Bronchial epithelial cell (primary cell): ENCODE data around the gene MAN1C1. TPM values are rescaled to one million over a fixed set of nuclear protein-coding genes. Genes with fewer than 3 reads are reported as not detected.

Source experiments
- DNase-seq: peaks from one replicate; pipeline ENCODE4 v3.0.0-alpha.2; 2010; ENCODE audit warnings: low read depth
- FAIRE-seq: peaks from 2 replicates; lab custom pipeline; 2011; peaks lifted over from hg19 to GRCh38; lab: Jason Lieb, UNC
- H3K27me3 ChIP-seq: 2 replicates; pipeline ENCODE4 v1.5.1; 2011; ENCODE audit warnings: low read length; ENCODE audit not compliant: control insufficient read depth, insufficient read depth
- H3K36me3 ChIP-seq: 2 replicates; pipeline ENCODE4 v1.5.1; 2011; ENCODE audit warnings: low read length; ENCODE audit not compliant: control insufficient read depth, insufficient read depth
- H3K4me3 ChIP-seq: 2 replicates; pipeline ENCODE4 v1.5.1; 2011; ENCODE audit warnings: mild to moderate bottlenecking, low read depth, low read length, control low read depth
- CTCF ChIP-seq: IDR thresholded peaks from 2 replicates; pipeline ENCODE4 v1.5.1; 2011; ENCODE audit warnings: mild to moderate bottlenecking, moderate library complexity, low read length, control low read depth, inconsistent platforms; ENCODE audit not compliant: insufficient read depth, severe bottlenecking
- total RNA-seq: library from RNA; depleted of rRNA; stranded (reverse); fragments of >200 nt; gene quantifications from 2 replicates; pipeline ENCODE4 v1.2.1, GENCODE V29; 2014

The MAN1C1 gene
- total RNA-seq, 1 donor from 2014 or later, result under 0.01 TPM

- no peaks in the 10 kb centered on the region for H3K27me3 ChIP-seq
- FAIRE-seq (no peak), DNase-seq (no peak)
- H3K36me3 ChIP-seq, result no peaks in the 10 kb centered on the region
- no peak for TF ChIP-seq CTCF
- H3K4me3 ChIP-seq, result no peak overlapping the region
Measured at GRCh38 chr1:25714372-25714931, 97.9 kb downstream of the MAN1C1 start.

- no peak for TF ChIP-seq CTCF
Measured at GRCh38 chr1:25715888-25716287, 99.3 kb downstream of the MAN1C1 start.

GRCh38 chr1:25716320-25716719, 99.7 kb downstream of the MAN1C1 start:
- no peaks in the 10 kb centered on the region for H3K27me3 ChIP-seq
- H3K36me3 ChIP-seq, result no peaks in the 10 kb centered on the region
- no peak overlapping the region for H3K4me3 ChIP-seq
- TF ChIP-seq CTCF, result no peak
- FAIRE-seq (no peak), DNase-seq (no peak)

More at GRCh38 chr1:25715888-25716287, 99.3 kb downstream of the MAN1C1 start:
- no peaks in the 10 kb centered on the region for H3K36me3 ChIP-seq
- H3K4me3 ChIP-seq, result no peak overlapping the region
- DNase-seq (no peak), FAIRE-seq (peak; percentile 91)
- H3K27me3 ChIP-seq, result no peaks in the 10 kb centered on the region

- no peak for TF ChIP-seq CTCF
- Histone ChIP-seq H3K4me3 (no peak overlapping the region), H3K36me3 (no peaks in the 10 kb centered on the region), H3K27me3 (no peaks in the 10 kb centered on the region)
- DNase-seq (no peak), FAIRE-seq (no peak)
Measured at GRCh38 chr1:25718732-25719131, 102.1 kb downstream of the MAN1C1 start.

DNA sequence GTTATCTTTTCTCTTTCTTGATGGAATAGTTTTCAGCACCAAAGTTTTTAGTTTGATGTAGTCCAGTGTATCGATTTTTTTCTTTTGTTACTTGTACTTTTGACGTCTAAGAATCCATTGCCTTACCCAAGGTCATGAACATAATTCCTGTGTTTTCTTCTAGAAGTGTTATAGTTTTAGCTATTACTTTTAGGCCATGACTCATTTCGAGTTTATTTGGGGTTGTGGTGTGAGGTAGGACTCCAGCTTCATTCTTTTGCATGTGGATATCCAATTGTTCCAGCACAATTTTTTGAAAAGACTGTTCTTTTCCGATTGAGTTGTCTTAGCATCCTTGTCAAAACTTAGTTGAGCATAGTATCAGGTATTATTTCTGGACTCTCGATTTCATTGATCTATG, 104.0 kb downstream of the MAN1C1 start:
- Histone ChIP-seq H3K36me3 (no peaks in the 10 kb centered on the region), H3K4me3 (no peak overlapping the region), H3K27me3 (no peaks in the 10 kb centered on the region)
- FAIRE-seq (no peak), DNase-seq (no peak)
- TF ChIP-seq CTCF, result no peak
